ENCODE measurements around the gene MECP2. TPM values are rescaled to one million over a fixed set of nuclear protein-coding genes. Genes with fewer than 3 reads are reported as not detected.

The MECP2 gene
- total RNA-seq, 1 donor from 2014 or later: 65.7 TPM

GRCh38 chrX:154096140-154097002 is 1.1 kb downstream of the MECP2 start:
- Histone ChIP-seq H3K27me3 (no peaks in the 10 kb centered on the region), H3K9me3 (no peaks in the 10 kb centered on the region), H3K4me1 (peaks cover 0 to 9% of the 10 kb centered on the region in 2 donors), H3K4me3 (peak overlapping the region; percentile 66 to 94), H3K27ac (peak overlapping the region; percentile 98 to 99), H3K36me3 (no peaks in the 10 kb centered on the region)
- no peak for TF ChIP-seq CTCF (IDR thresholded peaks at IDR 0.05)
- intact Hi-C loops (cut with DNase I): loop anchor here (2.0 to 5.0 kb wide), 2 partner anchors 44 to 78 kb away; partner anchors contain the start of gene IRAK1
- DNase-seq (ENCODE audit: low spot score in 2 of 2): no peak

- H3K4me1 ChIP-seq: peaks cover 0 to 9% of the 10 kb centered on the region in 2 donors
- H3K27ac ChIP-seq: no peak overlapping the region
Measured at GRCh38 chrX:154094833-154095232, 2.7 kb downstream of the MECP2 start.

GRCh38 chrX:154093965-154094364 is 3.6 kb downstream of the MECP2 start:
- Histone ChIP-seq H3K27ac (no peak overlapping the region), H3K4me1 (peaks cover 0 to 9% of the 10 kb centered on the region in 2 donors), H3K27me3 (no peaks in the 10 kb centered on the region), H3K9me3 (no peaks in the 10 kb centered on the region), H3K4me3 (peak overlapping the region in 1 of 2 donors; percentile 94), H3K36me3 (peaks cover 0 to 5% of the 10 kb centered on the region in 2 donors)
- TF ChIP-seq CTCF (IDR thresholded peaks at IDR 0.05): no peak
- DNase-seq (ENCODE audit: low spot score in 2 of 2): no peak
- intact Hi-C loops (cut with DNase I): no loop called here

More at GRCh38 chrX:154094833-154095232, 2.7 kb downstream of the MECP2 start:
- peak overlapping the region in 1 of 2 donors; percentile 94 for H3K4me3 ChIP-seq
- no peaks in the 10 kb centered on the region for H3K27me3 ChIP-seq
- DNase-seq (ENCODE audit: low spot score in 2 of 2): no peak
- H3K9me3 ChIP-seq: no peaks in the 10 kb centered on the region
- H3K36me3 ChIP-seq: peaks cover 0 to 5% of the 10 kb centered on the region in 2 donors
- intact Hi-C loops (cut with DNase I): loop anchor here (5.0 kb wide), 1 partner anchor 43 kb away; no protein-coding TSS in a partner anchor
- TF ChIP-seq CTCF (IDR thresholded peaks at IDR 0.05): no peak

GRCh38 chrX:154092371-154092770 is 5.1 kb downstream of the MECP2 start:
- Histone ChIP-seq H3K4me3 (no peak overlapping the region), H3K36me3 (peaks cover 0 to 5% of the 10 kb centered on the region in 2 donors), H3K9me3 (no peaks in the 10 kb centered on the region), H3K27ac (no peak overlapping the region), H3K27me3 (no peaks in the 10 kb centered on the region), H3K4me1 (peaks cover 0 to 9% of the 10 kb centered on the region in 2 donors)
- DNase-seq (ENCODE audit: low spot score in 2 of 2): no peak
- intact Hi-C loops (cut with DNase I): no loop called here
- TF ChIP-seq CTCF (IDR thresholded peaks at IDR 0.05): no peak

GRCh38 chrX:154091678-154092077 is 5.8 kb downstream of the MECP2 start:
- H3K36me3 ChIP-seq: peaks cover 0 to 5% of the 10 kb centered on the region in 2 donors
- no peak for DNase-seq (ENCODE audit: low spot score in 2 of 2)
- intact Hi-C loops (cut with DNase I): no loop called here
- TF ChIP-seq CTCF (IDR thresholded peaks at IDR 0.05): no peak
- no peak overlapping the region for H3K4me3 ChIP-seq
- no peak overlapping the region for H3K27ac ChIP-seq
- no peaks in the 10 kb centered on the region for H3K27me3 ChIP-seq
- H3K9me3 ChIP-seq: no peaks in the 10 kb centered on the region
- H3K4me1 ChIP-seq: peaks cover 0 to 9% of the 10 kb centered on the region in 2 donors
